WTC11 (cell line): ENCODE measurements around the gene GALNT9. TPM values are rescaled to one million over a fixed set of nuclear protein-coding genes. Genes with fewer than 3 reads are reported as not detected.

Experiments used
- ATAC-seq: fragments of 200-7000 bp; cut with Tn5 transposase; 2 replicates; pipeline ENCODE4 v1.10.0; 2021; ENCODE audit warnings: mild to moderate bottlenecking, moderate library complexity
- CTCF ChIA-PET: fragments of 300-600 bp; sonication (Branson Sonifier 250); formaldehyde crosslinking; loops from one replicate; lab custom pipeline; 2021; ENCODE audit warnings: antibody characterized with exemption; lab: Charles Lee
- POLR2A ChIA-PET: fragments of 350-600 bp; sonication (Branson Sonifier 250); formaldehyde crosslinking; loops from one replicate; lab custom pipeline; 2021; ENCODE audit warnings: antibody characterized with exemption; lab: Charles Lee
- DNase-seq: peaks from one replicate; pipeline ENCODE4 v3.0.0; 2021; ENCODE audit warnings: low spot score
- H3K27ac Mint-ChIP-seq: 2 replicates; pipeline ENCODE4 v1.8.0; 2021; ENCODE audit warnings: mixed read lengths
- H3K27me3 Mint-ChIP-seq: 2 replicates; pipeline ENCODE4 v1.8.0; 2021; ENCODE audit warnings: low read depth, mild to moderate bottlenecking, moderate library complexity, mixed read lengths
- H3K36me3 Mint-ChIP-seq: 2 replicates; pipeline ENCODE4 v1.8.0; 2021; ENCODE audit warnings: mixed read lengths
- H3K4me1 Mint-ChIP-seq: 2 replicates; pipeline ENCODE4 v1.8.0; 2022; ENCODE audit warnings: mixed read lengths
- H3K4me3 Mint-ChIP-seq: 2 replicates; pipeline ENCODE4 v1.8.0; 2021; ENCODE audit warnings: mild to moderate bottlenecking, moderate library complexity, mixed read lengths
- H3K9me3 Mint-ChIP-seq: 2 replicates; pipeline ENCODE4 v1.8.0; 2021; ENCODE audit warnings: mixed read lengths
- AFF4 ChIP-seq: sonication (generic); formaldehyde crosslinking; IDR thresholded peaks from 2 replicates; pipeline ENCODE4 v1.8.1; 2023; ENCODE audit warnings: mild to moderate bottlenecking, missing genetic modification reagents, borderline replicate concordance
- ATF6 ChIP-seq: sonication (generic); formaldehyde crosslinking; IDR thresholded peaks from 2 replicates; pipeline ENCODE4 v1.8.1; 2023; ENCODE audit warnings: mild to moderate bottlenecking, missing genetic modification reagents
- ERG ChIP-seq: fragments of 250-450 bp; sonication (Bioruptor Pico); IDR thresholded peaks from 2 replicates; pipeline ENCODE4 v1.8.0; 2021; ENCODE audit warnings: mild to moderate bottlenecking
- JUN ChIP-seq: sonication (generic); formaldehyde crosslinking; IDR thresholded peaks from 2 replicates; pipeline ENCODE4 v1.8.0; 2023; ENCODE audit warnings: mild to moderate bottlenecking, missing genetic modification reagents
- PRDM15 ChIP-seq: sonication (generic); formaldehyde crosslinking; IDR thresholded peaks from 2 replicates; pipeline ENCODE4 v1.8.0; 2022; ENCODE audit warnings: missing genetic modification reagents
- SMAD4 ChIP-seq: sonication (generic); formaldehyde crosslinking; IDR thresholded peaks from 2 replicates; pipeline ENCODE4 v1.8.0; 2022; ENCODE audit warnings: mild to moderate bottlenecking, missing genetic modification reagents
- USF1 ChIP-seq: sonication (generic); formaldehyde crosslinking; IDR thresholded peaks from 2 replicates; pipeline ENCODE4 v1.8.0; 2022; ENCODE audit warnings: mild to moderate bottlenecking, missing genetic modification reagents
- ZNF138 ChIP-seq: sonication (generic); formaldehyde crosslinking; conservative IDR thresholded peaks from 2 replicates; pipeline ENCODE4 v1.8.1; 2022; ENCODE audit warnings: mild to moderate bottlenecking, moderate library complexity, missing genetic modification reagents
- ZNF317 ChIP-seq: sonication (generic); formaldehyde crosslinking; IDR thresholded peaks from 2 replicates; pipeline ENCODE4 v1.8.1; 2023; ENCODE audit warnings: low read depth, mild to moderate bottlenecking, moderate library complexity, missing genetic modification reagents, borderline replicate concordance
- ZNF396 ChIP-seq: fragments of 250-450 bp; sonication (Bioruptor Pico); IDR thresholded peaks from 2 replicates; pipeline ENCODE4 v1.8.0; 2021; ENCODE audit warnings: mild to moderate bottlenecking, moderate library complexity, borderline replicate concordance
- ZNF423 ChIP-seq: fragments of 250-450 bp; sonication (Bioruptor Pico); IDR thresholded peaks from 2 replicates; pipeline ENCODE4 v2.1.2; 2022; ENCODE audit warnings: mild to moderate bottlenecking, moderate library complexity
- ZNF512 ChIP-seq: sonication (generic); formaldehyde crosslinking; IDR thresholded peaks from 2 replicates; pipeline ENCODE4 v1.8.1; 2022; ENCODE audit warnings: missing genetic modification reagents, borderline replicate concordance
- ZSCAN18 ChIP-seq: fragments of 250-450 bp; sonication (Bioruptor Pico); IDR thresholded peaks from 2 replicates; pipeline ENCODE4 v2.1.2; 2022; ENCODE audit warnings: mild to moderate bottlenecking, moderate library complexity
- total RNA-seq: library from RNA; stranded (reverse); gene quantifications from 3 replicates; pipeline ENCODE4 v1.2.3, GENCODE V29; 2021

The GALNT9 gene
- total RNA-seq, 1 experiment from 2014 or later: 0.90 TPM

GRCh38 chr12:132178316-132178715 is 151.1 kb downstream of the GALNT9 start (continued):
- TF ChIP-seq SMAD4 (CRISPR knock-in tag) (no peak), ZNF396 (no peak), ZNF138 (CRISPR knock-in tag) (no peak), ZSCAN18 (CRISPR knock-in tag) (no peak), ZNF423 (CRISPR knock-in tag) (no peak), ERG (CRISPR knock-in tag) (no peak)

GRCh38 chr12:132176920-132177551 is 152.4 kb downstream of the GALNT9 start:
- POLR2A ChIA-PET: no interaction called here
- DNase-seq (no peak), ATAC-seq (no peak)
- Mint-ChIP-seq H3K27me3 (peaks cover 50% of the 10 kb centered on the region), H3K36me3 (no peaks in the 10 kb centered on the region), H3K4me3 (no peak overlapping the region), H3K9me3 (peaks cover 10% of the 10 kb centered on the region), H3K27ac (no peak overlapping the region), H3K4me1 (peaks cover 8% of the 10 kb centered on the region)
- TF ChIP-seq JUN (CRISPR knock-in tag) (no peak), ERG (CRISPR knock-in tag) (no peak), ZNF512 (no peak), PRDM15 (no peak), ATF6 (no peak), USF1 (CRISPR knock-in tag) (no peak), ZNF317 (no peak), AFF4 (CRISPR knock-in tag) (no peak), ZNF396 (no peak)
- CTCF ChIA-PET: interaction anchor here (0.9 kb wide), 1 partner anchor 23 kb away, joined by 3 read pairs; no protein-coding TSS in a partner anchor
